Upper lobe of left lung (tissue), 4 donors: ENCODE measurements around the gene S100A5.

Source experiments
- EP300 ChIP-seq, 4 donors: sonication (generic); formaldehyde crosslinking; IDR thresholded peaks; one replicate each; pipeline ENCODE4 v1.5.1; 2017; ENCODE audit warnings: antibody characterized with exemption in 4 of 4, control low read depth in 2 of 4
- POLR2A ChIP-seq, 4 donors: fragments of 450-650 bp; IDR thresholded peaks; one replicate each; pipeline ENCODE4 v1.5.1; 2016 to 2017; ENCODE audit warnings: antibody characterized with exemption in 4 of 4, mild to moderate bottlenecking in 2 of 4
- TF ChIP-seq, protein P1 (sequence below), 6 experiments: fragments of 450-650 bp in 4 of 6; fragments of 200-600 bp in 2 of 6; sonication (generic) in 2 of 6; IDR thresholded peaks; one replicate each; pipeline ENCODE4 v1.5.1; 2016 to 2019; ENCODE audit warnings: antibody characterized with exemption in 6 of 6

DNA sequence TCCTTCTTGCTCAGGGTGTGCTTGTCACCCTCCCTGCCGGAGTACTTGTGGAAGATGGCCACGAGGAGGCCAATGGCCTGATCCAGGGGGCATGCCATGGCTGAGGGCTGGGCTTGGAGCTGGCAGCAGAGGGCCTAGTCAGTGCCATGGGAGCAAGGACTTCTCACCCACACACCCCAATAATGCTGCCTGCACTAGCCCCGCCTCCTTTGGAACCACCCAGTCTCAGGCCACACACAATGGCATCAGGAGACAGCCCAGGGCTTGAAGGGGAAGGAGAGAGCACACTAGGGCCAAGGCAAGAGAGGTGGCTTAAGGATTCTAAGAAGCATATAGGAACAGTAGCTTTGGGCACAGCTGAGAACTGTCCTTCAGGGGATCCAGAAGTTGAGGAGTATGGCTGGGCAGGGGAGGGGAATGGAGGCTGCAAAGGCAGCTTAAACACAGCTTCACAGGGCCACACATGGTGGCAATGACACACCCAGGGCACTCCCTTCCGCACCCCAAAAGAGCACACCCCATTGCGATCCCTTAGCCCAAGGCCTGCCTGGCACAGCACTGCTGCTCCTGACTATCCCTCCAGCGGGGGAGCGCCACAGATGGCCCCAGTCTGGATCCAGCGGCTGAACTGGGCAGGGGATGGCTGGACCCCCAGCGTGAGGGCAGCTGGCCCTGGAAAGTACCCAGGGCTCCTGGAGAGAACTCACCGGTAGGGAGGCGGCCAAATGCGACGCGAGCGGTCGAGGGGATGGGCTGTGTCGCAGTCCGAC is 5.3 kb downstream of the S100A5 start, which contains the start of gene S100A6:
- TF ChIP-seq, protein P1, sequence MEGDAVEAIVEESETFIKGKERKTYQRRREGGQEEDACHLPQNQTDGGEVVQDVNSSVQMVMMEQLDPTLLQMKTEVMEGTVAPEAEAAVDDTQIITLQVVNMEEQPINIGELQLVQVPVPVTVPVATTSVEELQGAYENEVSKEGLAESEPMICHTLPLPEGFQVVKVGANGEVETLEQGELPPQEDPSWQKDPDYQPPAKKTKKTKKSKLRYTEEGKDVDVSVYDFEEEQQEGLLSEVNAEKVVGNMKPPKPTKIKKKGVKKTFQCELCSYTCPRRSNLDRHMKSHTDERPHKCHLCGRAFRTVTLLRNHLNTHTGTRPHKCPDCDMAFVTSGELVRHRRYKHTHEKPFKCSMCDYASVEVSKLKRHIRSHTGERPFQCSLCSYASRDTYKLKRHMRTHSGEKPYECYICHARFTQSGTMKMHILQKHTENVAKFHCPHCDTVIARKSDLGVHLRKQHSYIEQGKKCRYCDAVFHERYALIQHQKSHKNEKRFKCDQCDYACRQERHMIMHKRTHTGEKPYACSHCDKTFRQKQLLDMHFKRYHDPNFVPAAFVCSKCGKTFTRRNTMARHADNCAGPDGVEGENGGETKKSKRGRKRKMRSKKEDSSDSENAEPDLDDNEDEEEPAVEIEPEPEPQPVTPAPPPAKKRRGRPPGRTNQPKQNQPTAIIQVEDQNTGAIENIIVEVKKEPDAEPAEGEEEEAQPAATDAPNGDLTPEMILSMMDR (IDR thresholded peaks at IDR 0.05) = peak in 4 of 6 experiments; percentile 12 to 47 (median 24)
- TF ChIP-seq EP300 (IDR thresholded peaks at IDR 0.05) = no peak
- peak in 3 of 4 donors; percentile 56 to 95 (median 94) for TF ChIP-seq POLR2A (IDR thresholded peaks at IDR 0.05)
